Effector memory CD4-positive, alpha-beta T cell (primary cell): ENCODE measurements around the gene RALBP1.
"Not testable (repeated sequence)": the region's sequence is repeated elsewhere in the genome, so short reads cannot be mapped to it uniquely, and the experiment has no call there.

Experiments
- DNase-seq, 3 donors: peaks; one replicate each; pipeline ENCODE4 v3.0.0-alpha.2; 2020
- H3K27ac ChIP-seq: 2 replicates; pipeline ENCODE4 v1.7.0; 2013; ENCODE audit warnings: mild to moderate bottlenecking, low read length, moderate library complexity; ENCODE audit not compliant: insufficient read depth, poor library complexity, severe bottlenecking
- H3K27me3 ChIP-seq: replicated peaks from 2 replicates; pipeline ENCODE4 v1.7.0; 2013; ENCODE audit warnings: mild to moderate bottlenecking, low read length; ENCODE audit not compliant: insufficient read depth, control insufficient read depth, poor library complexity, severe bottlenecking
- H3K36me3 ChIP-seq: 2 replicates; pipeline ENCODE4 v1.7.0; 2013; ENCODE audit warnings: mild to moderate bottlenecking, low read length, moderate library complexity; ENCODE audit not compliant: control insufficient read depth, insufficient read depth
- H3K4me1 ChIP-seq: 2 replicates; pipeline ENCODE4 v1.7.0; 2013; ENCODE audit warnings: low read length, mild to moderate bottlenecking; ENCODE audit not compliant: control insufficient read depth, insufficient read depth, poor library complexity, severe bottlenecking
- H3K4me3 ChIP-seq: 2 replicates; pipeline ENCODE4 v1.7.0; 2013; ENCODE audit warnings: low read length, low read depth, mild to moderate bottlenecking; ENCODE audit not compliant: insufficient read depth, poor library complexity, severe bottlenecking
- H3K9me3 ChIP-seq: 2 replicates; pipeline ENCODE4 v1.7.0; 2013; ENCODE audit warnings: mild to moderate bottlenecking, low read length, moderate library complexity; ENCODE audit not compliant: control insufficient read depth

Gene RALBP1

DNA sequence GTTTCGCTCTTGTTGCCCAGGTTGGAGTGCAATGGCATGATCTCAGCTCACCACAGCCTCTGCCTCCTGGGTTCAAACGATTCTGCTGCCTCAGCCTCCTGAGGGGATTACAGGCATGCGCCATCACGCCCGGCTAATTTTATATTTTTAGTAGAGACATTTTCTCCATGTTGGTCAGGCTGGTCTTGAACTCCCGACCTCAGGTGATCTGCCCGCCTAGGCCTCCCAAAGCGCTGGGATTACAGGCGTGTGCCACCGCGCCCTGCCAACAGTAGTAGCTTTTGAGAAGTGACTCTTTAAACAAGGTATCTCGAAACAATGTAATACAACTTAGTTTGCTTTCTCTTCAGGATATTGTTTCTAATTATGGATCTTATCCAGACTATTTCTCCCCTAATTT is 1.6 kb downstream of the RALBP1 start:
- DNase-seq, H3K4me1 ChIP-seq, H3K9me3 ChIP-seq, H3K27ac ChIP-seq, H3K27me3 ChIP-seq, H3K4me3 ChIP-seq, H3K36me3 ChIP-seq: not testable (repeated sequence)

DNA sequence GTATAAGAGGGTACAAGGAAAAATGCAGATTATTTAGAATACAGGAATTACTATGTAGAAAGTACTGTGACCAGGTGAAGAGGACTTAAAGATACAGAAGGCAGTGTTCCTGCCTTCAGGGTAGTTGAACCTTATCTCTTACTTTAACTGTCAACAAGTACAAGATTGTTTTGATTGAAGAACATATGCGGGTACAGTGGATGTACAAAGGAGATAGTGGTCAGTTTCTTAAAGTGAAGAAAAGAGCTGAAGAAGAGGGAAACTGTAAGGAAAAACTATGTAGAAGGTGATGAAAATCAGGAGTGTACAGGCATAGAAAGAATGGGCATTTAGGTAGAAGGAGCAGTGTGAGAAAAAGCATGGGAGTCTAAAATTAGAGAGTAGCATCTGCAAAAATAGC is 2.2 kb downstream of the RALBP1 start:
- no peak overlapping the region for H3K27ac ChIP-seq
- no peaks in the 10 kb centered on the region for H3K27me3 ChIP-seq
- peaks cover 4% of the 10 kb centered on the region for H3K4me1 ChIP-seq
- H3K9me3 ChIP-seq, result no peaks in the 10 kb centered on the region
- no peak for DNase-seq
- no peak overlapping the region for H3K4me3 ChIP-seq
- H3K36me3 ChIP-seq, result no peaks in the 10 kb centered on the region

DNA sequence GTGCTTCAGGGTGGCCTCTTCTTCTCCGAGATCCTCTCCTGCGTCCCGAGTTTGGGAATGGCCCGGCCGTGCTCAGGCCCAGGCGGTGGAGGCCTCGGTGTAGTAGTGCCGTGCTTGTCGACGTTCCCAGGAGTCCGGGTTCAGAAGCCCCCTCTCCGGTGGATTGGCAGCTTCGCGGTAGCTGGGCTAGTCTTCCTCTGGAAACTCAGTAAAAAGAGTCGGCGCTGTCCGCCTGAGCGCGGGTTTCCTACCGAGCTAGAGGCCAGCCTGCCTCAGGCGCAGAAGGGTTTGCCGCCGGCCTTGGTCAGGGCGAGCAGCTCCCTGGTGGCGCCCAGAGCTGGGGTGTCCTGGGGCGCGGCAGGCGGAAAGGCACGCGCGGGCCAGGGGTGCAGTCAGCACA is 3.2 kb downstream of the RALBP1 start:
- peaks cover 4% of the 10 kb centered on the region for H3K4me1 ChIP-seq
- no peak overlapping the region for H3K4me3 ChIP-seq

DNA sequence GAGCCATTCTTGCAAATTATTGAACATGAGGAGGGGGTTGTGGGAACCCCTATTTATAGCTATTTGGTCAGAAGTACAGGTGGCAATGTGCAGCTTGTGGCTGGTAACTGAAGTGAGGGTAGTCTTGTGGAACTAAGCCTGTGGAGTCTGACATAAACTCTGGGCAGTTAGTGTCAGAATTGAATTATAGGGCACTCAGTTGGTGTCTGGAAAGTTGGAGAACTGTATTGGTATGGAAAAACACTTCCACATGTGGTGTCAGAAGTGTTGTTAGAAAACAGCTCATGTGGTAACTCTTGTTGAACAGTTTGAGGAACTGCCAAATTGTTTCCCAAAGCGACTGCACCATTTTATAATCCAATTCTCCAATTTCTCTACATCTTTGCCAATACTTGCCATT is 7.5 kb downstream of the RALBP1 start:
- Histone ChIP-seq H3K4me1 (no peaks in the 10 kb centered on the region), H3K36me3 (no peaks in the 10 kb centered on the region)
- no peak for DNase-seq

More for the DNA sequence above, 3.2 kb downstream of the RALBP1 start:
- no peak for DNase-seq
- H3K27me3 ChIP-seq, result no peaks in the 10 kb centered on the region
- H3K9me3 ChIP-seq, result no peaks in the 10 kb centered on the region
- H3K27ac ChIP-seq, result no peak overlapping the region
- no peaks in the 10 kb centered on the region for H3K36me3 ChIP-seq

DNA sequence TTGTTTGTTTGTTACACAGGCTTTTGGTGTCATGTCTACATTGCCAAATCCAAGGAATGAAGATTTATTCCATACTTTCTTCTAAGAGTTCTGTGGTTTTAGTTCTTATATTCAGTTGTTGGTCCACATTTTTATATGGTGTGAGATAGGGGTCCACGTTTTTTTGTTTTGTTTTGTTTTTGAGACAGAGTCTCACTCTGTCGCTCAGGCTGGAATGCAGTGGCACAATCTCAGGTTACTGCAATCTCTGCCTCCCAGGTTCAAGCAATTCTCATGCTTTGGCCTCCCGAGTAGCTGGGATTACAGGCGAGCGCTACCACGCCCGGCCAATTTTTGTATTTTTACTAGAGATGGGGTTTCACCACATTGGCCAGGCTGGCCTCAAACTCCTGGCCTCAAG is 8.2 kb downstream of the RALBP1 start:
- H3K27ac ChIP-seq, result no peak overlapping the region
- no peaks in the 10 kb centered on the region for H3K36me3 ChIP-seq
- no peaks in the 10 kb centered on the region for H3K9me3 ChIP-seq
- no peak overlapping the region for H3K4me3 ChIP-seq
- no peaks in the 10 kb centered on the region for H3K27me3 ChIP-seq
- no peak for DNase-seq
- no peaks in the 10 kb centered on the region for H3K4me1 ChIP-seq

More for the DNA sequence above, 7.5 kb downstream of the RALBP1 start:
- Histone ChIP-seq H3K27ac (no peak overlapping the region), H3K9me3 (no peaks in the 10 kb centered on the region), H3K27me3 (no peaks in the 10 kb centered on the region), H3K4me3 (no peak overlapping the region)

DNA sequence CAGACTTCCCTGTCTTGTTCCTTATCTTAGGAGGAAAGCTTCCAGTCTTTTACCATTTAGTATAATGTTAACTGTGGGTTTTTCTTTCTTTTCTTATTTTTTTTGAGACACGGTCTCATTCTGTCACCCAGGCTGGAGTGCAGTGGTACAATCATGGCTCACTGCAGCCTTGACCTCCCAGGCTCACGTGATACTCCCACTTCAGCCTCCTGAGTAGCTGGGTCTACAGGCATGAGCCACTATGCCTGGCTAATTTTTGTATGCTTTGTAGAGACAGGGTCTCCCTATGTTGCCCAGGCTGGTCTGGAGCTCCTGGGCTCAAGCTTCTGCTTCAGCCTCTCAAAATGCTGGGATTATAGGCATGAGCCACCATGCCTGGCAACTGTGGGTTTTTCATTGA is 9.5 kb downstream of the RALBP1 start:
- not testable (repeated sequence) for H3K27me3 ChIP-seq, H3K27ac ChIP-seq, DNase-seq, H3K36me3 ChIP-seq, H3K4me3 ChIP-seq, H3K4me1 ChIP-seq, H3K9me3 ChIP-seq

DNA sequence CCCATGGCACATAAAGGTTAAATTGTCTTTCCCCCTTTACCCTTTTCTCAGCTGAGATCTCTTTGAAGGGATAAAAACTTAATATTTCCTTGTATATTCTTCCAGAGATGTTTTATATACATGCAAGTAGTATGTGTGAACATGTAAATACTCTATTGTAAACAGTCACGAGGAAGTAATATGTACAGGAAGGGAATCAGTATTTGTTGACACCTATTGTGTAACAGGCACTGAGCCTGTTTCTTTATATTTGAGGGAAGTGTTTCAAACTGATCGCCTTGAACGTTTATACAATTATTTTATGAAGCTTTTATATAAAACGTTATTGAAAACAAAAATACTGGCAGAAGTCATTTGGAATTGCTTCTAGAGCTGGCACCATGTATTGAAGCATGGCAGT is 13.2 kb downstream of the RALBP1 start:
- Histone ChIP-seq H3K4me1 (no peaks in the 10 kb centered on the region), H3K9me3 (no peaks in the 10 kb centered on the region), H3K36me3 (no peaks in the 10 kb centered on the region), H3K4me3 (no peak overlapping the region), H3K27me3 (no peaks in the 10 kb centered on the region), H3K27ac (no peak overlapping the region)
- DNase-seq, result no peak

DNA sequence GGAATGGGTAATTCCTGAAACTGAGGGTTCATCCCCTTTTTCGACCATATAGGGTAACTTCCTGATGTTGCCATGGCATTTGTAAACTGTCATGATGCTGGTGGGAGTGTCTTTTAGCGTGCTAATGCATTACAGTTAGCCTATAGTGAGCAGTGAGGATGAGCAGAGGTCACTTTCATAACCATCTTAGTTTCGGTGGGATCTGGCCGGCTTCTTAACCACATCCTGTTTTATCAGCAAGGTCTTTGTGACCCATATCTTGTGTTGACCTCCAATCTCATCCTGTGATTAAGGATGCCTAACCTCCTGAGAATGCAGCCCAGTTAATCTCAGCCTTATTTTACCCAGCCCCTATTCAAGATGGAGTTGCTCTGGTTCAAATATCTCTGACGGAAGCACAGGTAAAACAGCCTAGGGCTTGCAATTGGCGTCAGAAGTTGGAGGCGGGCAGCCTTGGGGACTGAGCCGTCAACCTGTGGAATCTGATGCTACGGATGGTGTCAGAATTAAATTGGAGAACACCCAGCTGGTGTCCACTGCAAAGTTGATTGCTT is 19.5 kb downstream of the RALBP1 start:
- no peak overlapping the region for H3K4me3 ChIP-seq
- H3K36me3 ChIP-seq, result no peaks in the 10 kb centered on the region
- DNase-seq, result no peak
- no peaks in the 10 kb centered on the region for H3K9me3 ChIP-seq
- no peak overlapping the region for H3K27ac ChIP-seq
- H3K4me1 ChIP-seq, result peaks cover 5% of the 10 kb centered on the region
- H3K27me3 ChIP-seq, result no peaks in the 10 kb centered on the region

DNA sequence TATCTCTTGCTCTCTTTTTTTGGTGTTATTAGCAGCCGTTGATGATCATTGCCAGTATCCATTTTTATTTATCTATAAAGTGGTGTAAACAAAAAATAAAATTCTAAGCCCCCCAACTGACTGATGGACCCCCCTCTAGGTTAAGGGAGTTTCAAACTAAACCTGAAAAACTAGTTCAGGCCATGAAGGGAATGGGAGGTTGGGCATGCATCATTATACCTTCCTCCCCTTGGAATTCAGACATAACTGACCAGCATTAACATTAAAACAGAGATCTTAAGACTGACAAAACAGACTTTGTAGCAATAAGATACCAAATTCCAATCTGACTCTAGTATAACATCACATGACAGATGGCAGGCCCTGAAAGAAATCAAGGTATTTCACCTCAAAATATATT is 20.2 kb downstream of the RALBP1 start:
- Histone ChIP-seq H3K4me1 (peaks cover 5% of the 10 kb centered on the region), H3K27ac (no peak overlapping the region)
- no peak for DNase-seq

DNA sequence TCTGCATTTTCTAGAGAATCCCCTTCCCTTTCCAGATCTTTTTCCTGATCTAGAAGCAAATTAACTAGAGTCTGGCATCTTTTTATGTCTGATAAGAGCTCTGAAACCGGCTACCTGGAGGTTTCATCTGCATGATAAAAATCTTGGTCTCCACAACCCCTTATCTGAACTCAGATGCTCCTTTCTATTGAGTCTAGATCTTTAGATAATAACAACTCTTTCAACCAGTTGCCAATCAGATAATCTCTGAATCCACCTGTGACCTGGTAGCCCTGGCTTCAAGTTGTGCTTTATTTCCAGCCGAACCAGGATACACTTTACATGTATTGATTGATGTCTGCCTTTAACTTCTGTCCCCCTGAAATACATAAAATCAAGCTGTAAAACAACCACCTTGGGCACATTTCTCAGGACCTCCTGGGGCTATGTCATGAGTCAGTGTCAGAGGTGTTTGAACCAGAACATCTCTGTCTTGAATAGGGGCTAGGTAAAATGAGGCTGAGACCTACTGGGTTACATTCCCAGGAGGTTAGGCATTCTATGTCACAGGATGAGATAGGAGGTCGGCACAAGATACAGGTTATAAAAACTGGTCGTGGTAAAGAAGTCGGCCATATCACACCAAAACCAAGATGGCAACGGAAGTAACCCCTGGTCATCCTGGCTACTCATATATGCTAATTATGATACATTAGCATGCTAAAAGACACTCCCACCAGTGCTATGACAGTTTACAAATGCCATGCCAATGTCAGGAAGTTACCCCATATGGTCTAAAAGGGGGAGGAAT is 20.8 kb downstream of the RALBP1 start:
- Histone ChIP-seq H3K36me3 (no peaks in the 10 kb centered on the region), H3K9me3 (no peaks in the 10 kb centered on the region), H3K4me1 (peaks cover 5% of the 10 kb centered on the region), H3K4me3 (no peak overlapping the region), H3K27me3 (no peaks in the 10 kb centered on the region), H3K27ac (no peak overlapping the region)
- no peak for DNase-seq

More for the DNA sequence above, 20.2 kb downstream of the RALBP1 start:
- Histone ChIP-seq H3K27me3 (no peaks in the 10 kb centered on the region), H3K4me3 (no peak overlapping the region), H3K36me3 (no peaks in the 10 kb centered on the region), H3K9me3 (no peaks in the 10 kb centered on the region)
